Activated CD8-positive, alpha-beta memory T cell treated with anti-CD3 and anti-CD28 coated beads, Interleukin-2, amount 10 ng/mL, durations not matched to agents 7 days and 5 days (primary cell): Measurements from ENCODE around the gene CBX2. TPM values are rescaled to one million over a fixed set of nuclear protein-coding genes. Genes with fewer than 3 reads are reported as not detected.

Experiments
- ATAC-seq: fragments of 150-1000 bp; cut with Tn5 transposase; one replicate; pipeline ENCODE4 v1.10.0; 2021; ENCODE audit warnings: moderate library complexity
- CTCF ChIA-PET: fragments of 350-600 bp; sonication (Branson Sonifier 250); formaldehyde crosslinking; loops from one replicate; lab custom pipeline; 2021; ENCODE audit warnings: antibody characterized with exemption; lab: Charles Lee
- DNase-seq: peaks from one replicate; pipeline ENCODE4 v3.0.0-alpha.2; 2020
- H3K27ac Mint-ChIP-seq: one replicate; pipeline ENCODE4 v1.8.0; 2021; ENCODE audit warnings: mild to moderate bottlenecking, mixed read lengths
- H3K27me3 Mint-ChIP-seq: one replicate; pipeline ENCODE4 v1.8.0; 2021; ENCODE audit warnings: mixed read lengths
- H3K36me3 Mint-ChIP-seq: one replicate; pipeline ENCODE4 v1.8.0; 2021; ENCODE audit warnings: mild to moderate bottlenecking, mixed read lengths
- H3K4me1 Mint-ChIP-seq: one replicate; pipeline ENCODE4 v1.8.0; 2021; ENCODE audit warnings: mixed read lengths
- H3K4me3 Mint-ChIP-seq: one replicate; pipeline ENCODE4 v1.8.0; 2021; ENCODE audit warnings: mild to moderate bottlenecking, moderate library complexity, mixed read lengths
- H3K9me3 Mint-ChIP-seq: one replicate; pipeline ENCODE4 v1.8.0; 2022; ENCODE audit warnings: low read depth, mixed read lengths
- total RNA-seq, 2 experiments: library from RNA; stranded (reverse); gene quantifications; one replicate each; pipeline ENCODE4 v1.2.3, GENCODE V29; 2021

The CBX2 gene
- total RNA-seq, 2 experiments from 2014 or later: 5.3 to 6.8 TPM

GRCh38 chr17:79737922-79738578 lies 39.9 kb upstream of the CBX2 start:
- H3K9me3 Mint-ChIP-seq: no peaks in the 10 kb centered on the region
- H3K36me3 Mint-ChIP-seq: no peaks in the 10 kb centered on the region
- H3K27ac Mint-ChIP-seq: no peak overlapping the region
- peaks cover 26% of the 10 kb centered on the region for H3K27me3 Mint-ChIP-seq
- H3K4me1 Mint-ChIP-seq: peaks cover 10% of the 10 kb centered on the region
- H3K4me3 Mint-ChIP-seq: no peak overlapping the region
- DNase-seq: no peak
- CTCF ChIA-PET: no interaction called here
- no peak for ATAC-seq

- Mint-ChIP-seq H3K4me1 (peaks cover 5% of the 10 kb centered on the region), H3K27me3 (peaks cover 28% of the 10 kb centered on the region), H3K4me3 (no peak overlapping the region), H3K27ac (no peak overlapping the region), H3K9me3 (no peaks in the 10 kb centered on the region), H3K36me3 (no peaks in the 10 kb centered on the region)
- ATAC-seq (no peak), DNase-seq (no peak)
- CTCF ChIA-PET: no interaction called here
Measured at GRCh38 chr17:79738643-79739042, 39.3 kb upstream of the CBX2 start.

GRCh38 chr17:79739148-79740062 lies 38.5 kb upstream of the CBX2 start:
- peaks cover 28% of the 10 kb centered on the region for H3K27me3 Mint-ChIP-seq
- no peak for ATAC-seq
- H3K4me1 Mint-ChIP-seq: peaks cover 5% of the 10 kb centered on the region
- DNase-seq: no peak
- no peak overlapping the region for H3K27ac Mint-ChIP-seq
- no peaks in the 10 kb centered on the region for H3K9me3 Mint-ChIP-seq
- H3K4me3 Mint-ChIP-seq: no peak overlapping the region
- CTCF ChIA-PET: interaction anchor here (2.9 kb wide), 1 partner anchor 255 kb away, joined by 10 read pairs; no protein-coding TSS in a partner anchor
- H3K36me3 Mint-ChIP-seq: no peaks in the 10 kb centered on the region

GRCh38 chr17:79740413-79740812 lies 37.5 kb upstream of the CBX2 start:
- Mint-ChIP-seq H3K27ac (no peak overlapping the region), H3K27me3 (peaks cover 33% of the 10 kb centered on the region), H3K36me3 (no peaks in the 10 kb centered on the region), H3K4me3 (no peak overlapping the region), H3K9me3 (no peaks in the 10 kb centered on the region), H3K4me1 (peaks cover 7% of the 10 kb centered on the region)
- CTCF ChIA-PET: interaction anchor here (1.0 to 2.9 kb wide), 7 partner anchors 11 to 268 kb away, joined by 3 to 10 read pairs (median 4); no protein-coding TSS in a partner anchor
- no peak for ATAC-seq
- no peak for DNase-seq

GRCh38 chr17:79741401-79741750 lies 36.6 kb upstream of the CBX2 start:
- H3K4me1 Mint-ChIP-seq: peaks cover 10% of the 10 kb centered on the region
- H3K27me3 Mint-ChIP-seq: peaks cover 37% of the 10 kb centered on the region
- no peak overlapping the region for H3K4me3 Mint-ChIP-seq
- H3K9me3 Mint-ChIP-seq: no peaks in the 10 kb centered on the region
- no peaks in the 10 kb centered on the region for H3K36me3 Mint-ChIP-seq
- H3K27ac Mint-ChIP-seq: no peak overlapping the region
- CTCF ChIA-PET: interaction anchor here (0.6 to 2.9 kb wide), 24 partner anchors 9 to 267 kb away, joined by 3 to 18 read pairs (median 4); partner anchors contain the start of genes CBX4 and CBX8
- ATAC-seq (no peak), DNase-seq (no peak)

- H3K27me3 Mint-ChIP-seq: peaks cover 43% of the 10 kb centered on the region
- H3K4me3 Mint-ChIP-seq: no peak overlapping the region
- H3K4me1 Mint-ChIP-seq: peaks cover 10% of the 10 kb centered on the region
- H3K9me3 Mint-ChIP-seq: no peaks in the 10 kb centered on the region
- ATAC-seq (peak; percentile 55), DNase-seq (peak; percentile 71)
- no peak overlapping the region for H3K27ac Mint-ChIP-seq
- CTCF ChIA-PET: interaction anchor here (0.6 to 2.9 kb wide), 26 partner anchors 9 to 267 kb away, joined by 3 to 18 read pairs (median 4); partner anchors contain the start of genes CBX4 and CBX8
- no peaks in the 10 kb centered on the region for H3K36me3 Mint-ChIP-seq
Measured at GRCh38 chr17:79741751-79742588, 36.0 kb upstream of the CBX2 start.

- no peaks in the 10 kb centered on the region for H3K36me3 Mint-ChIP-seq
- no peak overlapping the region for H3K27ac Mint-ChIP-seq
- H3K4me1 Mint-ChIP-seq: peaks cover 10% of the 10 kb centered on the region
- ATAC-seq: no peak
- no peaks in the 10 kb centered on the region for H3K9me3 Mint-ChIP-seq
- DNase-seq: no peak
- no peak overlapping the region for H3K4me3 Mint-ChIP-seq
- H3K27me3 Mint-ChIP-seq: peaks cover 47% of the 10 kb centered on the region
- CTCF ChIA-PET: interaction anchor here (0.6 to 4.3 kb wide), 20 partner anchors 9 to 266 kb away, joined by 3 to 18 read pairs (median 4); partner anchors contain the start of genes CBX4 and CBX8
Measured at GRCh38 chr17:79742589-79742918, 35.4 kb upstream of the CBX2 start.

GRCh38 chr17:79742951-79743476 lies 34.9 kb upstream of the CBX2 start:
- Mint-ChIP-seq H3K27me3 (peaks cover 51% of the 10 kb centered on the region), H3K36me3 (no peaks in the 10 kb centered on the region), H3K4me3 (no peak overlapping the region), H3K9me3 (no peaks in the 10 kb centered on the region), H3K27ac (no peak overlapping the region), H3K4me1 (peaks cover 10% of the 10 kb centered on the region)
- no peak for ATAC-seq
- no peak for DNase-seq
- CTCF ChIA-PET: interaction anchor here (0.9 to 4.3 kb wide), 8 partner anchors 10 to 266 kb away, joined by 3 to 28 read pairs (median 6); partner anchors contain the start of genes CBX2 and CBX4

- CTCF ChIA-PET: interaction anchor here (1.0 to 4.3 kb wide), 8 partner anchors 11 to 96 kb away, joined by 3 to 28 read pairs (median 4); partner anchors contain the start of genes CBX2 and CBX4
- H3K4me3 Mint-ChIP-seq: no peak overlapping the region
- peaks cover 53% of the 10 kb centered on the region for H3K27me3 Mint-ChIP-seq
- ATAC-seq: no peak
- H3K27ac Mint-ChIP-seq: no peak overlapping the region
- peaks cover 10% of the 10 kb centered on the region for H3K4me1 Mint-ChIP-seq
- H3K36me3 Mint-ChIP-seq: no peaks in the 10 kb centered on the region
- no peak for DNase-seq
- H3K9me3 Mint-ChIP-seq: no peaks in the 10 kb centered on the region
Measured at GRCh38 chr17:79743614-79744013, 34.3 kb upstream of the CBX2 start.

- Mint-ChIP-seq H3K27me3 (peaks cover 47% of the 10 kb centered on the region), H3K4me3 (no peak overlapping the region)
Measured at GRCh38 chr17:79745641-79746105, 32.3 kb upstream of the CBX2 start.

GRCh38 chr17:79746889-79747507 lies 30.9 kb upstream of the CBX2 start:
- H3K27ac Mint-ChIP-seq: no peak overlapping the region
- ATAC-seq (no peak), DNase-seq (no peak)
- CTCF ChIA-PET: interaction anchor here (0.9 to 4.3 kb wide), 12 partner anchors 15 to 223 kb away, joined by 3 to 28 read pairs (median 8); partner anchors contain the start of genes CBX2, CBX4 and CBX8
- H3K4me3 Mint-ChIP-seq: no peak overlapping the region
- peaks cover 5% of the 10 kb centered on the region for H3K4me1 Mint-ChIP-seq
- peaks cover 55% of the 10 kb centered on the region for H3K27me3 Mint-ChIP-seq
- H3K36me3 Mint-ChIP-seq: no peaks in the 10 kb centered on the region
- H3K9me3 Mint-ChIP-seq: no peaks in the 10 kb centered on the region

More at GRCh38 chr17:79745641-79746105, 32.3 kb upstream of the CBX2 start:
- ATAC-seq: no peak
- Mint-ChIP-seq H3K9me3 (no peaks in the 10 kb centered on the region), H3K4me1 (peaks cover 5% of the 10 kb centered on the region), H3K36me3 (no peaks in the 10 kb centered on the region), H3K27ac (peak overlapping the region; percentile 37)
- CTCF ChIA-PET: interaction anchor here (0.6 to 4.3 kb wide), 28 partner anchors 10 to 260 kb away, joined by 3 to 28 read pairs (median 5); partner anchors contain the start of genes CBX2, CBX4 and CBX8
- DNase-seq: no peak
